ENCODE measurements around the gene KLHDC7A. TPM values are rescaled to one million over a fixed set of nuclear protein-coding genes. Genes with fewer than 3 reads are reported as not detected.

KLHDC7A gene
- total and polyA plus RNA-seq, 4 donors, result 1.0 to 4.9 (median 1.6) TPM

- Histone ChIP-seq H3K36me3 (ENCODE audit: control insufficient read depth in 4 of 4, insufficient read depth in 4 of 4, low read length in 4 of 4) (no peaks in the 10 kb centered on the region), H3K9ac (ENCODE audit: insufficient read depth in 1 of 2, low read length in 2 of 2) (no peak overlapping the region), H3K4me1 (ENCODE audit: control insufficient read depth in 5 of 5, insufficient read depth in 5 of 5, low read length in 5 of 5) (no peaks in the 10 kb centered on the region), H3K27ac (ENCODE audit: low read depth in 1 of 2, low read length in 1 of 2) (no peak overlapping the region), H3K4me3 (no peak overlapping the region), H3K9me3 (ENCODE audit: control insufficient read depth in 4 of 4, insufficient read depth in 3 of 4, low read length in 3 of 4) (no peaks in the 10 kb centered on the region), H3K27me3 (ENCODE audit: control insufficient read depth in 3 of 3, insufficient read depth in 3 of 3, low read length in 2 of 3) (peaks cover 0 to 24% (median 0%) of the 10 kb centered on the region in 3 donors)
- WGBS, 2 donors, result 78 to 81% methylated on average over 6 of the region's 6 CpGs
- no peak for TF ChIP-seq CTCF (IDR thresholded peaks at IDR 0.05; ENCODE audit: control extremely low read depth, extremely low read depth)
- ATAC-seq (ENCODE audit: insufficient read depth, low FRiP score), result no peak
- no peak for DNase-seq
These were observed 45.9 kb downstream of the KLHDC7A start for GRCh38 chr1:18526436-18527275.

- H3K4me3 ChIP-seq, result no peak overlapping the region
- DNase-seq (no peak), ATAC-seq (ENCODE audit: insufficient read depth, low FRiP score) (no peak)
- H3K36me3 ChIP-seq (ENCODE audit: control insufficient read depth in 4 of 4, insufficient read depth in 4 of 4, low read length in 4 of 4), result no peaks in the 10 kb centered on the region
- H3K9ac ChIP-seq (ENCODE audit: insufficient read depth in 1 of 2, low read length in 2 of 2), result no peak overlapping the region
- H3K9me3 ChIP-seq (ENCODE audit: control insufficient read depth in 4 of 4, insufficient read depth in 3 of 4, low read length in 3 of 4), result no peaks in the 10 kb centered on the region
- WGBS, 2 donors, result 78 to 85% methylated on average over 4 of the region's 4 CpGs
- H3K27ac ChIP-seq (ENCODE audit: low read depth in 1 of 2, low read length in 1 of 2), result no peak overlapping the region
- H3K27me3 ChIP-seq (ENCODE audit: control insufficient read depth in 3 of 3, insufficient read depth in 3 of 3, low read length in 2 of 3), result peaks cover 0 to 24% (median 3%) of the 10 kb centered on the region in 3 donors
- TF ChIP-seq CTCF (IDR thresholded peaks at IDR 0.05; ENCODE audit: control extremely low read depth, extremely low read depth), result no peak
- no peaks in the 10 kb centered on the region for H3K4me1 ChIP-seq (ENCODE audit: control insufficient read depth in 5 of 5, insufficient read depth in 5 of 5, low read length in 5 of 5)
These were observed 46.8 kb downstream of the KLHDC7A start for GRCh38 chr1:18527514-18527913.

- no peak overlapping the region for H3K4me3 ChIP-seq
- no peak for TF ChIP-seq CTCF (IDR thresholded peaks at IDR 0.05; ENCODE audit: control extremely low read depth, extremely low read depth)
- no peaks in the 10 kb centered on the region for H3K4me1 ChIP-seq (ENCODE audit: control insufficient read depth in 5 of 5, insufficient read depth in 5 of 5, low read length in 5 of 5)
- ATAC-seq (ENCODE audit: insufficient read depth, low FRiP score), result no peak
- DNase-seq, result no peak
- WGBS, 2 donors, result 87 to 93% methylated on average over 5 of the region's 5 CpGs
- H3K9ac ChIP-seq (ENCODE audit: insufficient read depth in 1 of 2, low read length in 2 of 2), result no peak overlapping the region
- H3K9me3 ChIP-seq (ENCODE audit: control insufficient read depth in 4 of 4, insufficient read depth in 3 of 4, low read length in 3 of 4), result no peaks in the 10 kb centered on the region
- no peaks in the 10 kb centered on the region for H3K36me3 ChIP-seq (ENCODE audit: control insufficient read depth in 4 of 4, insufficient read depth in 4 of 4, low read length in 4 of 4)
- H3K27me3 ChIP-seq (ENCODE audit: control insufficient read depth in 3 of 3, insufficient read depth in 3 of 3, low read length in 2 of 3), result peaks cover 0 to 28% (median 3%) of the 10 kb centered on the region in 3 donors
- H3K27ac ChIP-seq (ENCODE audit: low read depth in 1 of 2, low read length in 1 of 2), result no peak overlapping the region
These were observed 47.2 kb downstream of the KLHDC7A start for GRCh38 chr1:18527921-18528320.

All from lung (tissue), 12 donors.